K562 (cell line): ENCODE results near the gene MEX3D. TPM values are rescaled to one million over a fixed set of nuclear protein-coding genes. Genes with fewer than 3 reads are reported as not detected.

Source experiments
- BRF1 ChIP-seq: IDR thresholded peaks from 3 replicates; pipeline ENCODE4 v1.6.1; 2011; ENCODE audit warnings: borderline replicate concordance, mild to moderate bottlenecking; ENCODE audit not compliant: insufficient read length; ENCODE audit errors: extremely low read depth
- CBFB ChIP-seq: sonication (generic); formaldehyde crosslinking; IDR thresholded peaks from 2 replicates; pipeline ENCODE4 v1.4.0; 2020; ENCODE audit warnings: mild to moderate bottlenecking, missing genetic modification reagents
- CCAR2 ChIP-seq: fragments of 200-400 bp; formaldehyde crosslinking; IDR thresholded peaks from 2 replicates; pipeline ENCODE4 v1.6.1; 2017; ENCODE audit warnings: mild to moderate bottlenecking, low read depth, low read length
- HOXB6 ChIP-seq: fragments of 250-450 bp; sonication (Bioruptor Pico); IDR thresholded peaks from 2 replicates; pipeline ENCODE4 v1.5.1; 2022; ENCODE audit warnings: mild to moderate bottlenecking, borderline replicate concordance
- KDM4B ChIP-seq, 2 experiments: fragments of 450-650 bp in 1 of 2; sonication (generic) in 1 of 2; IDR thresholded peaks; 2 replicates each; pipeline ENCODE4 v1.6.1; 2016 to 2017; ENCODE audit warnings: borderline replicate concordance in 2 of 2, antibody characterized with exemption in 1 of 2, low read depth in 1 of 2, mild to moderate bottlenecking in 1 of 2
- RBM25 ChIP-seq: fragments of 200-400 bp; formaldehyde crosslinking; IDR thresholded peaks from 2 replicates; pipeline ENCODE4 v1.6.1; 2018; ENCODE audit warnings: low read length, low read depth, moderate library complexity; ENCODE audit not compliant: severe bottlenecking
- SP1 ChIP-seq: sonication (generic); formaldehyde crosslinking; IDR thresholded peaks from 2 replicates; pipeline ENCODE4 v1.8.1; 2022; ENCODE audit warnings: mild to moderate bottlenecking, missing genetic modification reagents
- U2AF2 ChIP-seq: fragments of 200-400 bp; formaldehyde crosslinking; optimal IDR thresholded peaks from 2 replicates; pipeline ENCODE3; 2017; ENCODE audit warnings: low read depth, mild to moderate bottlenecking, low read length
- ZBTB8A ChIP-seq: fragments of 450-650 bp; IDR thresholded peaks from 2 replicates; pipeline ENCODE4 v1.6.1; 2018; ENCODE audit warnings: mild to moderate bottlenecking, moderate library complexity; ENCODE audit not compliant: partially characterized antibody
- ZEB2 ChIP-seq: fragments of 450-650 bp; IDR thresholded peaks from 2 replicates; pipeline ENCODE4 v1.6.1; 2016
- ZKSCAN8 ChIP-seq: fragments of 200-800 bp; sonication (Bioruptor generic); IDR thresholded peaks from 2 replicates; pipeline ENCODE4 v1.6.1; 2016; ENCODE audit warnings: missing genetic modification characterization, missing compliant biosample characterization
- ZNF324 ChIP-seq: fragments of 250-450 bp; sonication (Bioruptor Pico); IDR thresholded peaks from 2 replicates; pipeline ENCODE4 v1.4.0; 2020; ENCODE audit warnings: mild to moderate bottlenecking
- ZNF668 ChIP-seq: fragments of 250-450 bp; sonication (Bioruptor Pico); IDR thresholded peaks from 2 replicates; pipeline ENCODE4 v1.8.0; 2022; ENCODE audit warnings: mild to moderate bottlenecking, inconsistent platforms
- polyA plus RNA-seq, 8 experiments: library from polyadenylated mRNA; depleted of rRNA in 4 of 8; stranded (reverse) in 5 of 8; unstranded in 3 of 8; fragments of >200 nt; fragmentation: Nextera tagmentation in 2 of 8; fragmentation: Illumina TruSeq in 1 of 8; extraction: Ambion mirVana in 2 of 8; extraction: Trizol in 1 of 8; gene quantifications; 2 replicates each; pipeline versions ENCODE4 v1.2.1 to v1.2.3, GENCODE V29; 2011 to 2014; ENCODE audit warnings: inconsistent platforms in 1 of 8, missing spikeins in 1 of 8
- total RNA-seq, 7 experiments: library from RNA; depleted of rRNA in 6 of 7; stranded (reverse); fragments of >200 nt in 6 of 7; fragmentation: Illumina TruSeq in 2 of 7; extraction: Trizol in 2 of 7; gene quantifications; 2 replicates each; pipeline versions ENCODE4 v1.2.1 to v1.2.3, GENCODE V29; 2011 to 2021; ENCODE audit warnings: low replicate concordance in 1 of 7
- TF ChIP-seq, protein P1 (sequence below): fragments of 250-450 bp; sonication (Bioruptor Pico); IDR thresholded peaks from 2 replicates; pipeline ENCODE4 v1.8.0; 2021; ENCODE audit warnings: borderline replicate concordance, mild to moderate bottlenecking, moderate library complexity; ENCODE audit not compliant: poor library complexity, severe bottlenecking
- TF ChIP-seq, protein P2 (sequence below), 3 experiments: fragments of 200-800 bp in 1 of 3; fragments of 250-450 bp in 1 of 3; fragments of 450-650 bp in 1 of 3; sonication (Bioruptor Pico) in 1 of 3; sonication (Bioruptor generic) in 1 of 3; formaldehyde crosslinking in 1 of 3; IDR thresholded peaks; 2 replicates each; pipeline versions ENCODE4 v1.6.1 to v1.8.0; 2016 to 2022; ENCODE audit warnings: mild to moderate bottlenecking in 2 of 3, missing genetic modification characterization in 2 of 3, missing compliant biosample characterization in 1 of 3, moderate library complexity in 1 of 3

MEX3D gene
- total and polyA plus RNA-seq, 9 of the 15 experiments (the other 6 are each of a cell fraction or from before 2014, with no cell fraction given) = 1.7 to 39.3 (median 5.7) TPM

GRCh38 chr19:1512671-1513498, 55.2 kb downstream of the MEX3D start, which contains the start of gene ADAMTSL5 (continued):
- TF ChIP-seq, protein P1, sequence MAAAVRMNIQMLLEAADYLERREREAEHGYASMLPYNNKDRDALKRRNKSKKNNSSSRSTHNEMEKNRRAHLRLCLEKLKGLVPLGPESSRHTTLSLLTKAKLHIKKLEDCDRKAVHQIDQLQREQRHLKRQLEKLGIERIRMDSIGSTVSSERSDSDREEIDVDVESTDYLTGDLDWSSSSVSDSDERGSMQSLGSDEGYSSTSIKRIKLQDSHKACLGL = no peak
- no peak for TF ChIP-seq CCAR2
- TF ChIP-seq BRF1 = no peak
- TF ChIP-seq ZNF324 (CRISPR knock-in tag) = no peak
- TF ChIP-seq ZEB2 = no peak
- no peak for TF ChIP-seq U2AF2
- peak; percentile 45; the same call in 1 of the 2 replicates for TF ChIP-seq SP1 (CRISPR knock-in tag)
- no peak for TF ChIP-seq ZKSCAN8 (CRISPR knock-in tag)
- TF ChIP-seq CBFB = no peak
- TF ChIP-seq, protein P2, sequence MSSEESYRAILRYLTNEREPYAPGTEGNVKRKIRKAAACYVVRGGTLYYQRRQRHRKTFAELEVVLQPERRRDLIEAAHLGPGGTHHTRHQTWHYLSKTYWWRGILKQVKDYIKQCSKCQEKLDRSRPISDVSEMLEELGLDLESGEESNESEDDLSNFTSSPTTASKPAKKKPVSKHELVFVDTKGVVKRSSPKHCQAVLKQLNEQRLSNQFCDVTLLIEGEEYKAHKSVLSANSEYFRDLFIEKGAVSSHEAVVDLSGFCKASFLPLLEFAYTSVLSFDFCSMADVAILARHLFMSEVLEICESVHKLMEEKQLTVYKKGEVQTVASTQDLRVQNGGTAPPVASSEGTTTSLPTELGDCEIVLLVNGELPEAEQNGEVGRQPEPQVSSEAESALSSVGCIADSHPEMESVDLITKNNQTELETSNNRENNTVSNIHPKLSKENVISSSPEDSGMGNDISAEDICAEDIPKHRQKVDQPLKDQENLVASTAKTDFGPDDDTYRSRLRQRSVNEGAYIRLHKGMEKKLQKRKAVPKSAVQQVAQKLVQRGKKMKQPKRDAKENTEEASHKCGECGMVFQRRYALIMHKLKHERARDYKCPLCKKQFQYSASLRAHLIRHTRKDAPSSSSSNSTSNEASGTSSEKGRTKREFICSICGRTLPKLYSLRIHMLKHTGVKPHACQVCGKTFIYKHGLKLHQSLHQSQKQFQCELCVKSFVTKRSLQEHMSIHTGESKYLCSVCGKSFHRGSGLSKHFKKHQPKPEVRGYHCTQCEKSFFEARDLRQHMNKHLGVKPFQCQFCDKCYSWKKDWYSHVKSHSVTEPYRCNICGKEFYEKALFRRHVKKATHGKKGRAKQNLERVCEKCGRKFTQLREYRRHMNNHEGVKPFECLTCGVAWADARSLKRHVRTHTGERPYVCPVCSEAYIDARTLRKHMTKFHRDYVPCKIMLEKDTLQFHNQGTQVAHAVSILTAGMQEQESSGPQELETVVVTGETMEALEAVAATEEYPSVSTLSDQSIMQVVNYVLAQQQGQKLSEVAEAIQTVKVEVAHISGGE (CRISPR knock-in tag; IDR thresholded peaks at IDR 0.05) = peak in 1 of 3 experiments; percentile 50; a peak in 2 of 6 replicates
- TF ChIP-seq ZNF668 = no peak
- no peak for TF ChIP-seq HOXB6 (CRISPR knock-in tag)
- TF ChIP-seq ZBTB8A = no peak
- TF ChIP-seq RBM25 = peak; percentile 88
- no peak for TF ChIP-seq KDM4B (IDR thresholded peaks at IDR 0.05; ENCODE audit: borderline replicate concordance in 2 of 2, low read depth in 1 of 2)
